H1 (cell line): ENCODE results near the gene TAX1BP1. TPM values are rescaled to one million over a fixed set of nuclear protein-coding genes. Genes with fewer than 3 reads are reported as not detected.

Source experiments
- CTCF ChIA-PET: fragments of 300-600 bp; sonication (Branson Sonifier 250); formaldehyde crosslinking; loops from one replicate; lab custom pipeline; 2021; ENCODE audit not compliant: partially characterized antibody; lab: Charles Lee
- POLR2A ChIA-PET: fragments of 300-600 bp; sonication (Branson Sonifier 250); formaldehyde crosslinking; loops from one replicate; lab custom pipeline; 2021; ENCODE audit warnings: inconsistent platforms; ENCODE audit not compliant: partially characterized antibody; lab: Charles Lee
- DNase-seq, 2 experiments: peaks; one replicate each; pipeline versions ENCODE4 v3.0.0 to v3.0.0-alpha.2; 2010 to 2022; ENCODE audit warnings: low spot score in 2 of 2, low read depth in 1 of 2, mixed read lengths in 1 of 2
- FAIRE-seq: peaks from 2 replicates; lab custom pipeline; 2011; peaks lifted over from hg19 to GRCh38; lab: Jason Lieb, UNC
- H2AFZ ChIP-seq: 2 replicates; pipeline ENCODE4 v1.8.1; 2012; ENCODE audit warnings: low read length, inconsistent platforms
- H2AK5ac ChIP-seq: 2 replicates; pipeline ENCODE4 v1.6.1; 2013; ENCODE audit warnings: low read depth, low read length
- H2BK120ac ChIP-seq: replicated peaks from 2 replicates; pipeline ENCODE3; 2013; ENCODE audit warnings: low read depth, low read length, inconsistent platforms
- H2BK12ac ChIP-seq: 2 replicates; pipeline ENCODE4 v1.6.1; 2013; ENCODE audit warnings: low read depth, low read length
- H2BK15ac ChIP-seq: 2 replicates; pipeline ENCODE4 v1.6.1; 2013; ENCODE audit warnings: low read length
- H2BK20ac ChIP-seq: 2 replicates; pipeline ENCODE4 v1.6.1; 2013; ENCODE audit warnings: low read length
- H2BK5ac ChIP-seq: 2 replicates; pipeline ENCODE4 v1.6.1; 2013; ENCODE audit warnings: low read depth, low read length
- H3K14ac ChIP-seq: 2 replicates; pipeline ENCODE4 v1.6.1; 2013; ENCODE audit warnings: inconsistent platforms; ENCODE audit not compliant: insufficient read length
- H3K18ac ChIP-seq: 2 replicates; pipeline ENCODE4 v1.6.1; 2013; ENCODE audit warnings: low read length; ENCODE audit errors: extremely low read depth
- H3K23ac ChIP-seq: 2 replicates; pipeline ENCODE4 v1.6.1; 2013; ENCODE audit warnings: inconsistent platforms; ENCODE audit not compliant: insufficient read length
- H3K23me2 ChIP-seq: 2 replicates; pipeline ENCODE4 v1.6.1; 2013; ENCODE audit warnings: low read depth, low read length
- H3K27ac ChIP-seq: 2 replicates; pipeline ENCODE4 v1.6.1; 2011; ENCODE audit warnings: low read depth, low read length, inconsistent platforms
- H3K27me3 ChIP-seq, 4 experiments: replicated peaks in 1 of 4; 1 replicate in 1 of 4; 2 replicates in 3 of 4; pipeline versions ENCODE4 v1.6.1 to v1.8.1; 2011 to 2013; ENCODE audit warnings: low read length in 3 of 4, mild to moderate bottlenecking in 3 of 4, inconsistent platforms in 2 of 4, mixed read lengths in 2 of 4, moderate library complexity in 1 of 4; ENCODE audit not compliant: control insufficient read depth in 3 of 4, insufficient read depth in 3 of 4; ENCODE audit errors: extremely low read depth in 1 of 4
- H3K36me3 ChIP-seq, 4 experiments: 2 replicates each; pipeline versions ENCODE4 v1.6.1 to v1.8.1; 2011 to 2013; ENCODE audit warnings: mild to moderate bottlenecking in 4 of 4, low read length in 3 of 4, moderate library complexity in 2 of 4, control low read depth in 1 of 4, inconsistent platforms in 1 of 4; ENCODE audit not compliant: insufficient read depth in 4 of 4, control insufficient read depth in 2 of 4
- H3K4ac ChIP-seq: replicated peaks from 2 replicates; pipeline ENCODE3; 2013; ENCODE audit warnings: low read length, low read depth, mixed read lengths, inconsistent platforms; ENCODE audit not compliant: insufficient read length
- H3K4me1 ChIP-seq, 4 experiments: replicated peaks in 1 of 4; 1 replicate in 1 of 4; 2 replicates in 3 of 4; pipeline versions ENCODE4 v1.6.1 to v1.8.1; 2011 to 2013; ENCODE audit warnings: low read length in 3 of 4, inconsistent platforms in 2 of 4, mixed read lengths in 1 of 4; ENCODE audit not compliant: insufficient read depth in 4 of 4, control insufficient read depth in 3 of 4
- H3K4me2 ChIP-seq, 2 experiments: 2 replicates each; pipeline versions ENCODE4 v1.6.1 to v1.8.1; 2011 to 2013; ENCODE audit warnings: low read depth in 2 of 2, low read length in 2 of 2, control low read depth in 1 of 2, inconsistent platforms in 1 of 2, mild to moderate bottlenecking in 1 of 2; ENCODE audit not compliant: insufficient read depth in 1 of 2
- H3K4me3 ChIP-seq, 4 experiments: fragments of 200-600, 300-600 bp in 1 of 4; sonication (generic), shearing (Covaris generic), sonication (Bioruptor Twin) in 1 of 4; 2 replicates each; pipeline versions ENCODE4 v1.5.1 to v1.8.1; 2011 to 2016; ENCODE audit warnings: low read length in 4 of 4, low read depth in 3 of 4, control low read depth in 2 of 4, inconsistent platforms in 2 of 4, mild to moderate bottlenecking in 2 of 4, mixed read lengths in 1 of 4, moderate library complexity in 1 of 4; ENCODE audit not compliant: insufficient read depth in 2 of 4; ENCODE audit errors: extremely low read depth in 1 of 4
- H3K56ac ChIP-seq: replicated peaks from 2 replicates; pipeline ENCODE3; 2013; ENCODE audit warnings: low read depth, mild to moderate bottlenecking, mixed read lengths, low read length, inconsistent platforms; ENCODE audit not compliant: insufficient read length
- H3K79me1 ChIP-seq: 2 replicates; pipeline ENCODE4 v1.6.1; 2013; ENCODE audit warnings: low read depth, low read length, control low read depth
- H3K79me2 ChIP-seq, 2 experiments: 2 replicates each; pipeline versions ENCODE4 v1.6.1 to v1.8.1; 2012 to 2013; ENCODE audit warnings: low read length in 2 of 2, mild to moderate bottlenecking in 2 of 2, inconsistent platforms in 1 of 2; ENCODE audit not compliant: insufficient read depth in 2 of 2, control insufficient read depth in 1 of 2
- H3K9ac ChIP-seq, 4 experiments: replicated peaks in 1 of 4; 1 replicate in 1 of 4; 2 replicates in 3 of 4; pipeline versions ENCODE4 v1.6.1 to v1.8.1; 2011 to 2013; ENCODE audit warnings: low read depth in 3 of 4, low read length in 3 of 4, control low read depth in 2 of 4, mild to moderate bottlenecking in 2 of 4, moderate library complexity in 2 of 4, inconsistent platforms in 1 of 4; ENCODE audit errors: extremely low read depth in 1 of 4
- H3K9me3 ChIP-seq, 2 experiments: 2 replicates each; pipeline versions ENCODE4 v1.6.1 to v1.8.1; 2012 to 2013; ENCODE audit warnings: mild to moderate bottlenecking in 2 of 2, moderate library complexity in 2 of 2, control low read depth in 1 of 2, inconsistent platforms in 1 of 2, low read depth in 1 of 2, low read length in 1 of 2, mixed read lengths in 1 of 2; ENCODE audit not compliant: insufficient read depth in 2 of 2
- H4K20me1 ChIP-seq, 2 experiments: replicated peaks in 1 of 2; 2 replicates each; pipeline versions ENCODE3 to v1.8.1; 2011 to 2013; ENCODE audit warnings: inconsistent platforms in 2 of 2, low read length in 2 of 2, mild to moderate bottlenecking in 1 of 2; ENCODE audit not compliant: insufficient read depth in 2 of 2, control insufficient read depth in 1 of 2
- H4K5ac ChIP-seq: 2 replicates; pipeline ENCODE4 v1.6.1; 2013; ENCODE audit warnings: low read length, low read depth, mixed read lengths, inconsistent platforms; ENCODE audit not compliant: insufficient read length
- H4K8ac ChIP-seq: 2 replicates; pipeline ENCODE4 v1.8.0; 2013; ENCODE audit warnings: mild to moderate bottlenecking, moderate library complexity, low read length, inconsistent platforms; ENCODE audit not compliant: insufficient read depth; ENCODE audit errors: extremely low read depth
- H4K91ac ChIP-seq: replicated peaks from 2 replicates; pipeline ENCODE3; 2013; ENCODE audit warnings: low read length, mixed read lengths, inconsistent platforms; ENCODE audit not compliant: insufficient read length
- CBX8 ChIP-seq: fragments of 300-800, 300-1000 bp; sonication (generic); IDR thresholded peaks from 2 replicates; pipeline ENCODE4 v1.7.1; 2016; ENCODE audit warnings: low read depth, low read length, borderline replicate concordance
- EZH2 ChIP-seq: fragments of 200-600 bp; sonication (generic); IDR thresholded peaks from 2 replicates; pipeline ENCODE4 v1.7.1; 2012; ENCODE audit warnings: low read depth, mild to moderate bottlenecking, moderate library complexity, low read length, inconsistent platforms; ENCODE audit not compliant: severe bottlenecking
- NANOG ChIP-seq: IDR thresholded peaks from 2 replicates; pipeline ENCODE4 v1.6.1; 2011; ENCODE audit warnings: low read length, low read depth, mild to moderate bottlenecking, inconsistent platforms; ENCODE audit not compliant: insufficient read depth, poor library complexity, severe bottlenecking
- POLR2AphosphoS5 ChIP-seq: IDR thresholded peaks from 2 replicates; pipeline ENCODE4 v1.6.1; 2011; ENCODE audit warnings: low read depth, low read length
- POU5F1 ChIP-seq: IDR thresholded peaks from 2 replicates; pipeline ENCODE4 v1.6.1; 2011; ENCODE audit warnings: low read depth, mild to moderate bottlenecking, low read length, moderate library complexity
- SP2 ChIP-seq: IDR thresholded peaks from 2 replicates; pipeline ENCODE4 v1.6.1; 2012; ENCODE audit warnings: mild to moderate bottlenecking, low read length, inconsistent platforms
- TAF1 ChIP-seq: IDR thresholded peaks from 2 replicates; pipeline ENCODE4 v1.6.1; 2011; ENCODE audit warnings: mild to moderate bottlenecking, low read depth, low read length
- TAF7 ChIP-seq: optimal IDR thresholded peaks from 2 replicates; pipeline ENCODE3; 2011; ENCODE audit warnings: low read depth, mild to moderate bottlenecking, inconsistent platforms, low read length, moderate library complexity, borderline replicate concordance
- WGBS, 2 experiments: shearing (Covaris generic) in 1 of 2; methylation state at CpG; one replicate each; pipeline versions ENCODE4 v1.1.6 to v1.1.7; 2013 to 2015; ENCODE audit warnings: low lambda C conversion rate in 2 of 2, mixed read lengths in 2 of 2, inconsistent platforms in 1 of 2, low coverage in 1 of 2, missing lambda C conversion rate in 1 of 2; ENCODE audit not compliant: insufficient replicate concordance in 2 of 2, insufficient coverage in 1 of 2, insufficient read length in 1 of 2; ENCODE audit errors: extremely low coverage in 1 of 2, missing lambda C conversion rate in 1 of 2; 5-methylcytosine and 5-hydroxymethylcytosine counted together
- polyA plus RNA-seq, 7 experiments: library from polyadenylated mRNA; depleted of rRNA in 3 of 7; stranded (reverse) in 5 of 7; unstranded in 2 of 7; fragments of >200 nt in 5 of 7; fragments of 200-250 nt in 2 of 7; gene quantifications; 1 replicate in 5 of 7; 2 replicates in 1 of 7; 4 replicates in 1 of 7; pipeline versions ENCODE4 v1.2.1 to v1.2.3, GENCODE V29; 2011 to 2013; ENCODE audit warnings: missing spikeins in 2 of 7, mixed read lengths in 2 of 7
- total RNA-seq: library from RNA; stranded (reverse); fragmentation: NEBNext Ultra II Directional; extraction: Animal tissue kit (Norgen Biotek cat#: 25700); gene quantifications from 2 replicates; pipeline ENCODE4 v1.2.1, GENCODE V29; 2021

The TAX1BP1 gene
- total and polyA plus RNA-seq, 2 of the 8 experiments (the other 6 are each of a cell fraction or from before 2014, with no cell fraction given) = 56.0 to 62.7 TPM

GRCh38 chr7:27763983-27764508 lies 24.1 kb downstream of the TAX1BP1 start:
- no peaks in the 10 kb centered on the region for H3K4me1 ChIP-seq
- no peak overlapping the region for H2AFZ ChIP-seq
- WGBS, 2 experiments = 87% methylated on average over 2 of the region's 2 CpGs; no CpG with 5 or more reads in 1 of the 2 experiments
- no peak overlapping the region for H2BK5ac ChIP-seq
- H3K4ac ChIP-seq = no peak overlapping the region
- H3K4me2 ChIP-seq = no peak overlapping the region
- peaks cover 0 to 3% of the 10 kb centered on the region in 2 experiments; a peak in 1 of 4 replicates for H3K9me3 ChIP-seq
- no peak for TF ChIP-seq NANOG
- TF ChIP-seq SP2 = no peak
- no peak for TF ChIP-seq EZH2
- no peak for TF ChIP-seq TAF1
- no peak for TF ChIP-seq POU5F1
- TF ChIP-seq POLR2AphosphoS5 = no peak
- TF ChIP-seq TAF7 = no peak
- TF ChIP-seq CBX8 = no peak
- H4K20me1 ChIP-seq = no peaks in the 10 kb centered on the region
- no peak overlapping the region for H3K9ac ChIP-seq
- no peak overlapping the region for H2BK20ac ChIP-seq
- CTCF ChIA-PET = interaction anchor here (1.2 to 3.1 kb wide), 4 partner anchors 11 to 38 kb away, joined by 3 to 15 read pairs (median 4); no protein-coding TSS in a partner anchor
- no peak overlapping the region for H4K5ac ChIP-seq
- peaks cover 0 to 12% of the 10 kb centered on the region in 2 experiments; a peak in 2 of 4 replicates for H3K79me2 ChIP-seq
- DNase-seq = no peak
- H4K91ac ChIP-seq = no peak overlapping the region
- H3K56ac ChIP-seq = no peak overlapping the region
- H2BK120ac ChIP-seq = no peak overlapping the region
- no peak overlapping the region for H3K4me3 ChIP-seq
- no peak for FAIRE-seq
- no peak overlapping the region for H2BK15ac ChIP-seq
- no peak overlapping the region for H2BK12ac ChIP-seq
- H3K23ac ChIP-seq = no peak overlapping the region
- POLR2A ChIA-PET = no interaction called here
- no peak overlapping the region for H3K14ac ChIP-seq
- no peaks in the 10 kb centered on the region for H3K27me3 ChIP-seq
- no peaks in the 10 kb centered on the region for H3K23me2 ChIP-seq
- H3K18ac ChIP-seq = no peak overlapping the region
- H4K8ac ChIP-seq = no peak overlapping the region
- H3K27ac ChIP-seq = no peak overlapping the region
- H2AK5ac ChIP-seq = no peak overlapping the region
- peaks cover 0 to 15% (median 7%) of the 10 kb centered on the region in 4 experiments; a peak in 3 of 8 replicates for H3K36me3 ChIP-seq
- H3K79me1 ChIP-seq = no peaks in the 10 kb centered on the region
